ENCODE measurements around the gene ZNF783. TPM values are rescaled to one million over a fixed set of nuclear protein-coding genes. Genes with fewer than 3 reads are reported as not detected.

ZNF783 gene
- total and polyA plus RNA-seq, 3 donors from 2014 or later: 15.0 to 41.1 (median 30.5) TPM

- Histone ChIP-seq H3K9me3 (no peaks in the 10 kb centered on the region), H3K36me3 (ENCODE audit: low read depth, missing control alignments) (no peaks in the 10 kb centered on the region), H3K27me3 (no peaks in the 10 kb centered on the region), H3K27ac (no peak overlapping the region), H3K4me3 (no peak overlapping the region), H3K4me1 (no peaks in the 10 kb centered on the region)
- TF ChIP-seq POLR2A (IDR thresholded peaks at IDR 0.05) (no peak), CTCF (IDR thresholded peaks at IDR 0.05) (no peak)
- intact Hi-C loops (cut with DNase I; ENCODE audit: low total_unique reads): no loop called here
- no peak for DNase-seq
- 91 to 95% methylated on average over 12 to 15 of the region's 15 CpGs for WGBS, 2 donors
Observed at GRCh38 chr7:149293946-149294633, 32.1 kb downstream of the ZNF783 start.

GRCh38 chr7:149294634-149295480, 32.9 kb downstream of the ZNF783 start:
- DNase-seq: no peak
- Histone ChIP-seq H3K27me3 (no peaks in the 10 kb centered on the region), H3K36me3 (ENCODE audit: low read depth, missing control alignments) (no peaks in the 10 kb centered on the region), H3K4me3 (no peak overlapping the region), H3K4me1 (no peaks in the 10 kb centered on the region), H3K27ac (no peak overlapping the region), H3K9me3 (no peaks in the 10 kb centered on the region)
- TF ChIP-seq POLR2A (IDR thresholded peaks at IDR 0.05) (no peak), CTCF (IDR thresholded peaks at IDR 0.05) (no peak)
- intact Hi-C loops (cut with DNase I; ENCODE audit: low total_unique reads): no loop called here
- 94 to 95% methylated on average over 29 to 55 of the region's 55 CpGs for WGBS, 2 donors

DNA sequence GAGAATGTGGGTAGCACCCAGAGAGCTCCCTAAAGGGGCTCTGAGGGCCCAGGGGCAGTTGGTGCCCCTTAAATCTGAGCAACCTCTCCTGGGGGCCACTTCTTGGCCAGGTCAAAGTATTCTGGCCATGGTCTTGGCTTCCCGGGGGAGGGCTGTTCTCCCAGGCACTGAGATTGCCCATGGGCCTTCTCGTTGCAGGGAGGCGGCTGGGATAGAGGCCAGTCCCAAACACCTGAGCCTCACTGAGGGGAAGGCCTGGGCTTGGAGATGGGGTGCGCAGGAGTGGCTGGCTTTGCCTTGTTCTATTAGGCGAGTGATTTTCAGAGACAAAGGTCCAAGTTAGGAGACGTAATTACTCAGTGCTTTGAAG, 33.5 kb downstream of the ZNF783 start:
- intact Hi-C loops (cut with DNase I; ENCODE audit: low total_unique reads): no loop called here
- H3K27me3 ChIP-seq: no peaks in the 10 kb centered on the region
- TF ChIP-seq POLR2A (IDR thresholded peaks at IDR 0.05) (no peak), CTCF (IDR thresholded peaks at IDR 0.05) (no peak)
- 88% methylated on average over 2 to 6 of the region's 6 CpGs for whole genome bisulfite sequencing, 2 donors
- H3K9me3 ChIP-seq: no peaks in the 10 kb centered on the region
- H3K4me3 ChIP-seq: no peak overlapping the region
- no peaks in the 10 kb centered on the region for H3K4me1 ChIP-seq
- H3K27ac ChIP-seq: no peak overlapping the region
- no peak for DNase-seq
- no peaks in the 10 kb centered on the region for H3K36me3 ChIP-seq (ENCODE audit: low read depth, missing control alignments)

DNA sequence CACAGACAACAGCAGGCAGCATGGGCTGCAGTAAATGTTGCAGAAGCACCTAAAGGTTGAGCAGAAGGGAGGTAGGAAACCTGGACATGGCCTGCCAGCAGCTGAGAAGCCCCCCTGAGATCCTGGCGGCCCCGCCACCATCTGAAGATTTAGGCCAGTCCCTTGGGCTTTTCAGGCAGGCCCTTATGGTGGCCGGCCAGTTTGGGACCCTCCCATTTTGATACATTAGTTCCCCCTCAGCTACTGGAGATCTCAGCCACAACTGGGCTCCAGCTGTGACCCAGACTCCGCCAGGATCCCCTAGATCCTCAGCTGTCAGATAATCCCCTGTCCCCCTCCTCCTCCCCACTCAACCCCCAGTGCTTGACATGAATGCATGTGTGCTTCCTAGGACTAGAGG, 34.4 kb downstream of the ZNF783 start:
- intact Hi-C loops (cut with DNase I; ENCODE audit: low total_unique reads): no loop called here
- H3K27ac ChIP-seq: no peak overlapping the region
- H3K4me1 ChIP-seq: no peaks in the 10 kb centered on the region
- no peaks in the 10 kb centered on the region for H3K27me3 ChIP-seq
- WGBS, 2 donors: 96 to 97% methylated on average over 4 of the region's 4 CpGs
- H3K9me3 ChIP-seq: no peaks in the 10 kb centered on the region
- H3K4me3 ChIP-seq: no peak overlapping the region
- H3K36me3 ChIP-seq (ENCODE audit: low read depth, missing control alignments): no peaks in the 10 kb centered on the region
- DNase-seq: no peak
- TF ChIP-seq CTCF (IDR thresholded peaks at IDR 0.05): no peak
- TF ChIP-seq POLR2A (IDR thresholded peaks at IDR 0.05): no peak
